SHP77 (cell line): ENCODE data around the gene PRKAR1A.
"Not testable (repeated sequence)": the region's sequence is repeated elsewhere in the genome, so short reads cannot be mapped to it uniquely, and the experiment has no call there.

Experiments
- DNase-seq, 2 experiments: peaks; one replicate each; lab custom pipeline; 2025; lab: John Stamatoyannopoulos, UW

Gene PRKAR1A

DNA sequence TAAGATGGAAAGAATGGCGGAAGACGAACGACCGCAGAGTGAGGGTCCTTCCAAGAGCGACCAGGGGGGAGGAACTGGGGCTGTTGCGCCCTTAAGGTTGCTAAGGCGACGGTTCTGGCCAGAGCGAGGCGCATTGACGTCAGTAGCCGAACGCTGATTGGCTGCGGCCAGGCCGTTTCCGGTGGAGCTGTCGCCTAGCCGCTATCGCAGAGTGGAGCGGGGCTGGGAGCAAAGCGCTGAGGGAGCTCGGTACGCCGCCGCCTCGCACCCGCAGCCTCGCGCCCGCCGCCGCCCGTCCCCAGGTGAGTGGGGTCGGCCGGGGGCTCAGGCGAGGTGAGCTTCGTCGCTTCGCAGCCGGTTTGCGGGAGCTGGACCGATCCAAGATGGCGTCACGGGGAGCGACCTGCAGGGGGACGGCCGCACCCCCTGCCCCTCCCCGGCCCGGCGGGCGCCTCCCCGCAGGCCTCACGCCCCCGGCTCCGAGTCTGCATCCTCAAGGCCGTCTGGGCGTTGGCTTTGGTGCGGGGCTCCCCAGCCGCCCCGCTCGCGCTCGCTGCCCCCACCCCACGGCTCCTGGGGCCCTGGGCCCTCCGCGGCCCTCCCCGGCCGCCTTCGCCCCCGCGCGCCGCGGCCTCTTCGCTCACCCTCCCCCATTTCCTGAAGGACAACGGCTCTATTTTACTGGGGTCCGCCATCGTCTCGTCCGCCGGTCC, at the start of gene PRKAR1A:
PRKAR1A (plus strand) TSS at position 184 of the 713 bp plus-strand sequence. CDS start 2,970 bp downstream, outside the sequence.
- peak; percentile 94 for DNase-seq

DNA sequence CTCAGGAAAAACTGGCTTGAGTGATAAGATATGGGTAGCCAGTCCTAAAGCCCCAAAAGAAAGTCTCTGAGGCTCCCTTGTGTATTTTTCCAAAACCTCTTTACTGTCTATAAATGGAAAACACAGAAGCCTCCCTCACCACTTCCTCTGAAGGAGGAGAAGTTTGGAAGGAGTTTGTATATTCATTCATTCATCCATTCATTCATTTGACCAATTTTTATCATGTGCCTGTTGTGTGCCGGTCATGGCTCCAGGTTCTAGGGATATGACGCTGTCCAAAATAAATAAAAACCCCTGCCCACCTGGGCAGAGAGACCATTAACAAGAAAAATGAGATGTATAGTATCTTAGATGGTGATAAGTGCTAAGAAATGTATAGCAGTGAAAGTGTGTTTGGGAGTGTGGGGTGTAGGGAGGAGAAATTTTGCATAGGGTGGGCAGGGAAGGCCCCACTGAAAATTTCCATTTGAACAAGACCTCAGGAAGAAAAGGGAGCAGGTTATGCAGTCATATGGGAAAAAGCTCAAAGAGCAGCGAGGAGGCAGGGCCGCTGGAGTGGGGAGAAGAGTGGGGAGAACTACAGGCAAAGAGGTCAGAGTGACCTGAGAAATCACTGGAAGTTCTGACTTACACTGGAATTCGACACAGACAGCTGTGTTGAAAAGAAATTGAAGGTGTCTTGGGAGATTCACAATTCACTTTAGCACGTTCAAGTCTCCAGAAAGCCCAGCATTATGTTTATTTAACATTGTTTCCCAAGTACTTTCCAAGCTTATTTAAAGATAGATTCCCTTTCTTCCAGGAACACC, 48.8 kb upstream of the PRKAR1A start:
- no peak for DNase-seq

DNA sequence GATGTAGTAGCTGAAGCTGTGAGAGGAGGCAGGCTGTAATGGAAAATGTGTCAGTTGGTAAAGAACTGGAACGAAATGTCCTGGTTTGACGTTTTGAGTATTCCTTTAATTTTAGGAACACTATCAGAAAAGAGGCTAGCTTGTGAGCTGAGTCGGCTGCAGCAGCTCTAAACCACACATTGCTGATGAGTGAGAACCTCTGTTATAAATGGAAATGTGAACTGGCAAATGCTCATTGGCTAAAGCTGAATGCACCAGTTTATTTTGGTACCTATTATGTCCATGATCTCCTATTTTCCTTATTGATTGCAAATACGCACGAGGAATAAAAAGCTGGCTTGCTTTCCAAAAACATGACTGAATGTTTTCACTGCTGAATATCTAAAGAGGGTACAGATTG, 43.9 kb upstream of the PRKAR1A start:
- DNase-seq: no peak

DNA sequence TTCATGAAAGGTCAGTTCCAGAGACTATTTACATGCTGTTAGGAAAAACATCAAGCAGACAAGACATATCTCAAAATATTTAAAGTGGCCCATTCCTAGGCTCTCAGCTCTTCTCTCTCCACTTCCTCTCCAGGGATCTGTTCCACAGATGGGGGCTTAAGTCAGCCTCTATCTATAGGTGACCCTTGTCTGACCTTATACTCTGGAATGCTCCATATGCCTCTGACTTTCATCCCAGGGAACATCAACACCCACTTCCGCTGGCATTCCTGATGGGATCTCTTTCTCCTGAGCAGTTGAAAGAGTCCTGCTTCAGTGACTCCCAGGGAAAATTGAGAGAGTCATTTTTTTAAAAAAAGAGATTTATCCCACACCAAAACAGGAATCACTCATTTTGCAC, 43.4 kb upstream of the PRKAR1A start:
- DNase-seq: no peak

DNA sequence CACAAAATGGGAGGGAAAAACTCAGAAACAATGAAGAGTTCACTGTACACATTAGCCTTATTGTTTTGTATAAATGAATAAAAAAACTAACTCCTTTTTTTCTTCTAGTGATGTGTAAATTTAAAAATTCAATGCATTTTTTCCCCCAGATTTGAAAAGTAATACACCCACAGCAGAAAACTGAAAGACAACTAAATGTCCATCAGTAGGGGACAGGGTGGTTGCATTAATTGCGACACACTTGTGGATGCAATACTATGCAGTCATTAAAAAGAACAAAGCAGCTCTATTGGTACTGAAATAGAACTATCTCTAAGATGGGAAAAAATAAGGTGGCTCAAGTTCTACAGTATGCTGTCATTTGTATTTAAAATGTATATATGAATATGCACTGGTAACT, 41.3 kb upstream of the PRKAR1A start:
- DNase-seq: no peak

DNA sequence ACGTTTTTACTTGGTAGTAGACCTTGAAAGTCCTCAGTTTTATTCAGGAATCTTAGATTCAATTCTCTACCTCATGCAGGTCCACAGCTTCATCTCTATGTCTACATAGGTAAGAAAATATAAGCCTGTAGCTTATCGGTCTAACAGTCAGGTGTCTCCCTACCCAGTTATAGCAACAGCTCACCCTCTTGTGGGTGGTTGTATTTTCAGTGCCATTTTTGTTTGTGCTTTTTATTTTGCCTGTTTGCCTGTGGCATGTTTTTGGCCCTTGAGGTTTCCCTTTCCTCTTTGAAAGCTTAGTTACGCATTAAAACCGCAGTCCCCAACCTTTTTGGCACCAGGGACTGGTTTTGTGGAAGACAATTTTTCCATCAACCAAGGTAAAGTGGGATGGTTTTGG, 31.3 kb upstream of the PRKAR1A start:
- DNase-seq: no peak

DNA sequence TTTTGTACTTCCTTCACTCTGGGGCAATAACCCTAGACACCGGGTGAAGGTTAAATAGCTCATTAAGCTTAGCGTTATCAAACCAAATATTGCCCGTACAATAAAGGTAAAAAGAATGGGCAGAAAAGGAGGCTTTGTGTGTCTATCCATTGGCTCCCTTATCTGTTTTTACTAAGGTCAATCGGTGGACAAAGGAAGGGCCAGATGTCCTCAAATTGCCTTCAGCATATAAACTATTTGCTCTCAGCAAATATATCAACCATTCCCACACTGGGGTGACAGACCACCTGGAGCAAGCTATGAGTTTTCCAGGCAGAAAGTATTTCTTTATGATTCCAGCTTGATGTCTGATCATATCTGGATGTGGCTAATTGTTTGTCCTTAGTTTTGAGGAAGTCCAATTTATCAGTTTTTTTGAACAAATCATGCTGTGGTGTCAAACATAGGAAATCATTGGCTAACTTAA, 29.6 kb upstream of the PRKAR1A start:
- peak; percentile 27 to 44 for DNase-seq

DNA sequence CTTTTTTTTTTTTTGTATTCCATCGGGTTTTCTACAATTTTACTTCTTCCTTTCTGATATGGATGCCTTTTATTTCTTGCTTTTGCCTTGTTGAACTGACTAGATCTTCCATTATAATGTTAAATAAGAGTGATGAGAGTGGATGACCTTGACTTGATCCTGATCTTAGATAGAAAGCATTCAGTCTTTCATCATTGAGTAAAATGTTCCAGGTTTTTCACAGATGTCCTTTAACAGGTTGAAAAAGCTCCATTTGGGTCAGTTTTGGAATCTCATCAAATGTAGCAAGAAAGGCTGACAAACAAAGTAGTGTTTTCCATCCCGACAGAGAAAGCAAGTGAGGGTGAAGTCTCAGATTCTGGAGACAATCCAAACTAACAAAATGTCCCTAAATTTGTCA, 27.8 kb upstream of the PRKAR1A start:
- no peak for DNase-seq

DNA sequence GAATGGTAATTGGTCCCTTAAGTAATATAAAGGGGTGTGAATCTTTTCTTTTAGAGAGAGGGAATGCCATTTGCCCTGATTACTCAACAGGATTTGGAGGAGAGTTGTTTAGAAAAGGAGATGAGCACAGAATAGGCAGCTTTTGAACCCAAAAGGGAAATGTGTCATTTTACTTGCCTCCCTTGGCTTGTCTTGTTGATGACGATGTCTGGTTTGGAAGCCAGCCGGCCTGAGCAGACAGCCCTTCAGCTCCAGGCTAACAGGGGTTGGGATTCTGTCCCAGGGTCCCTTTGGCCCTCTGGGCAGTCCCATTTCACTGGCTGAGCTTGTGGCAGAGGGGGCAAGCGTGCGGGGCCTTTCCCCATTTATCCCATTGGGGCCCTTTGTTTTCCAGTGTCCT, 22.3 kb upstream of the PRKAR1A start:
- no peak for DNase-seq

DNA sequence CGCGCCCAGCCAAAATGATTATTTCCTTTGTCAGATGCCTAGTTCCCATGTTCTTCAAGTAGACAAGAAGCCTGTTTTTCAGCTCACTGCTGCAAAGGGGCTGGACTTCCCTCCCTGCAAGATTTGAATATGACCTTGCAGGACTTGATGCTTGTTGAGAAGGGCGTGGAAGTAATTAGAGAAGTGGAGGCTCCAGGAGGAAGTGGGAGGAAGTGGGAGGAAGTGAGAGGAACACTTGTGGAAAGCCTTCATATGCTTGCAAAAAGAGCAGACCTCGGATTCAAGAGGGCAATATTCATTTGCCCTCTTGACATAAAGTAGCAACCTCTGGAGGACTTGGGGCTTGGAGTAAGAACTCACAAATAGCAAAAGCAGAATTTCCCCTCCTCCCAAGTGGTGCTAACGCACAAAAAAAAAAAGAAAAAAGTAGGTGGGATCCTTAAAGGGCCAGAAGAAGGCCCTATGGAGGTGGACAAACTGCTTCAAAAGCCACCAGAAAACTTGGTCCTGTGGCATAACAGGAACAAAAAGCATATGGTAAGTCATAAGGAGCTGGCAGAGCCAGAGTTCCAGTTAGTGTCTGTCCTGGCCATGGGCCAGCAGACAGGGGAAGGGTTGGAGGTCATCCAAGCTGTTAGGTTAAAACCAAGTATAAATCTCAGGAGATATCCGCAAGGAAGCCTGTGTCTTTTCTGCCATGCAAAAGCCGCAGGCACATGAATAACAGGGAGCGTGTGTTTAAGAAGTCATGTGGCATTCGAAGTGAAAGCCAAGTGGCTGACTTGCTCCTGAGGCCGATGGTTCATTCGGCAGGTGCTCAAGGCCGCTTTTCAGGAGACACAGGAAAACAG, 20.6 kb upstream of the PRKAR1A start:
- no peak for DNase-seq

DNA sequence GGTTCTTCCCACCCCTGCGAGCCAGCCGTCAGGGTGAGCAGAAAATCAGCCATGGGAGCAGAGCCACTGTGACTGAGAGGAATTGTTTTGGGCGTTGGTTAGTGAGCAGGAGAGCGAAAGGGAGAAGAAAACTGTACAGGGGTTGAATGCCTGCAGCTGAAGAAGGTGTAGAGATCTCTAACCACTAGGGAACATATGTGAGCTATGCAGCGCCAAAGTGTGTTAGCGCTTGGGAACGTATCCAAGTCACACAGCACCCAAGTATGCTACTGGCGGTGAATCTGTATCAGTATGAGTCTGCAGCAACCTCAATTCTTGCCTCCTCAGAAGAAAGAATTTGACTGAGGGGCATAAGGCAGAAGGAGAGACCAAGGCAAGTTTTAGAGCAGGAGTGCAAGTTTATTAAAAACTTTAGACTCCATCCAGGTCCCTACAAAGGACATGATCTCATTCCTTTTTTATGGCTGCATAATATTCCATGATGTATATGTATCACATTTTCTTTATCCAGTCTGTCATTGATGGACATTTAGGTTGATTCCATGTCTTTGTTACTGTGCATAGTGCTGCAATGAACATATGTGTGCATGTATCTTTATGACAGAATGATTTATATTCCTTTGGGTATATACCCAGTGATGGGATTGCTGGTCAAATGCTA, 19.7 kb upstream of the PRKAR1A start:
- not testable (repeated sequence) for DNase-seq

DNA sequence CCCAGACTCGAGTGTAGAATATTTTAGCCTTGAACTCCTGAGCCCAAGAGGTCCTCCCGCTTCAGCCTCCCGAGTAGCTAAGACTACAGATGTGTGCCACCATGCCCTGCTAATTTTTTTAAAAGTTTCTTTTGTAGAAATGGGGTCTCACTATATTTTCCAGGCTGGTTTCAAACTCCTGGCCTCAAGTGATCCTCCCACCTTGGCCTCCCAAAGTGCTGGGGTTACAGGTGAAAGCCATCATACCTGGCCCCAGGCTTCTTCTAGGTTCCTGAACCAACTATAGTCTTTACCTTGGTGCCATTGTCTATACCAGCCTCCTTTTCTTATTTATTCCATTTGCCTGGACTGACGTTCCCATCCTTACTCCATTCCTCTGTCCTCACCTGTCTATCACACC, 17.1 kb upstream of the PRKAR1A start:
- no peak for DNase-seq

DNA sequence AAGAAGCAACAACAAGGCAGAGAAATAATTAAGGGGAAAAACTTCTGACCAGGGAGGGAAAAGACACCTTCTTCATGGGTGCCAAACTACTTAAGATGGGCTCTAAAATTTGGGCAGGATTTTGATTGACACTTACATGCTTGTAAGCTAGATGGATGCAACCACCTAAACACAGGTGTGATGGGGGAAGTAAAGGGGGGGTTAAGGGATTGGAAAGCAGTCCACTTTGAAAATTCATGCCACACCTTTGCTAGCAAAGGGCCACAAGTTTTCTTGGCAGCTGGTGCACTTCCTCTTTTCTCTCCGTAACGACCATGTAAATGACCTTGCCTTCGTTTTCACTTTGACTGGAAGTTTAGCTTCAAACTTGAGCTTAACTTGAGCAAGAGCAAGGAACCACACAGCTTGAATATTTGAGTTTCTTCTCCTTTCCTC, 14.3 kb upstream of the PRKAR1A start:
- DNase-seq: no peak

DNA sequence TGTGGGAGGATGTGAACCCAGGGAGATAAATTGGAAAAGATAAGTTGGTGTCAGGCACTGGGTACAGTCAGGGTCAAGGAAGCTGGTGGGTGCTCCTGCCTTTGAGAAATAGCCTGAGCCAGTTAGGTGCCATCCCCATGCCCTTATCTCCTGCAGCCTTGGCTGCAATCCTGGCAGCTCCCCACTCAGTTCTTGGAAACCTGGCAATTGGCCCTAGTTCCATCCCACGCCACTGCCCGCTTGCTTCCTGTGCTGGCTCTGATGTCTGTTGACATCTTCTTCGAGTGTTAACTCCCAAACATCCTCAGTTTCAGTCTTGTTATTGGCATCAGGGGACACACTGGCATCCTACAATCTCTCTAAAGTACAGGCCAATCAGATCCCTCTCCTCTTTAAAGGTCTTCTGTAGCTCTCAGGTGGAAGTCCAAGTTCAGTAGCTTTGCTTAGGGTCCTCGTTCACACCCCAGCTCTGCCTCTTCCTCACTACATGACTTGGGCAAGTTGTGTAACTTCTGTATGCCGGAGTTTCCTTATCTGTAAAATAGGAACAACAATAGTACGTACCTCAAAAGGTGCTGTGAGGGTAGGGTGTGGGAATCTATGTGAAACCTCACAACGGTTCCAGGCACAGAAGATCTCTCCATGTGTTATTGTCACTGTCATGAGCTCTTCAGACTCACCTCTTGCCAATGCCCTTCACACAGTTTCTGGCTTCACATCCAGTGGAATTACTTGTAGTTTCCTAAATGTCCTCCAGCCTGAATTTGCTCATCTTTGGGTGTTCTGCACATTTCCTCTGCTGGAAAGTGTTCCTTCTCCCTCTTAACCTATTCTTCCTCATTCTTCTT, 13.5 kb upstream of the PRKAR1A start:
- DNase-seq: no peak

DNA sequence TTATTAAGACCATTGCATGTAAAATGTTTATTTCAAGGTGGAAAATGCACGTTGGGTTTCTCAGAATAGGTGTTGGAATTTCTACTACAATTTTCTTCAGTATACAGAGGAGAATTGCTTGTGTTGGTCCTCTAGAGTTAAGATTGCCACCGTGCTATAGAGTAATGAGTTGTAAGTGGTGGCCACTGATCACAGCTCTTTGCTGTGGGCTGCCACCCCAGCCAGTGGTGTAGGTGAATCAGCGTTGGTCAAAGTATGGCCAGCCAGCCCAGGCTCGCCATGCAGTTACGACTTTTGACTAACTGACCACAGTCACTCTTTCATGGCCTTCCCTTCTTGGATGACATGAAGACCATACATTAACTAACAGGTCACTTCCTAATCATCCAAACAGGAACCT, 12.6 kb upstream of the PRKAR1A start:
- no peak for DNase-seq

DNA sequence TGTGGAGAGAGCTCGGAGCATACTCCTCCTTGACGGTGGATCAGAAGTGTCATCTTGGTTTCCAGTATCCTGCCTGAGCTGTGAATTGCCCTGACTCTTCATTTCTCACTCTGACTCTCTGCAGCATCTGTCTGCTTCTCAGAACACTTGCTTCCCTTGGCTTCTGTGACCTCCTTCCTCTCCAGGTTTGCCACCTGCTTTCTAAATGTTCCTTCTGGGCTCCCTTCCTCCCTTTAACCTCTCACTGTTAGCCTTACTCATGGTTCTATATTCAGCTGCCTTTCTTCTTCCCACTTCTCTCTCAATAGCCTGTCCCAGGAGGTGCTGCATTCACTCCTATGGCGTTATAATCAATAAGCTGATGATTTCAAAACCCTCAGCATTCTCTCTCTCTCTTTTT, 11.2 kb upstream of the PRKAR1A start:
- DNase-seq: no peak

DNA sequence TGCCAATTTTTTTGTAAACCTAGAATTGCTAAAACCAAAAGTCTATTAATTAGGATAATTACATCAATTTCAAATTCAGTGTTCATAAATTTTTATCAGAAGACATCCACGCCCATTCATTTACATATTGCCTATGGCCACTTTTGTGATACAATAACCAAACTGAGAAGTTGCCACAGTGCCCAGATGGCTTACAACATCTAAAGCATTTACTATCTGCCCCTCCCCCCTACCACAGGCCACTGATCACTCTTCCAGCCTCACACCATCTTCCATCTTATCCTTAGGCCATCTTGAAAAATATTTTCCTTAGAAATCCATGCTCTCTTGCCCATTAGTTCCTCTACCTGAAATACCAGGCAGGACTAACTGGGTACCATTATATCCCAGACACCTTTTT, 6.3 kb upstream of the PRKAR1A start:
- no peak for DNase-seq

DNA sequence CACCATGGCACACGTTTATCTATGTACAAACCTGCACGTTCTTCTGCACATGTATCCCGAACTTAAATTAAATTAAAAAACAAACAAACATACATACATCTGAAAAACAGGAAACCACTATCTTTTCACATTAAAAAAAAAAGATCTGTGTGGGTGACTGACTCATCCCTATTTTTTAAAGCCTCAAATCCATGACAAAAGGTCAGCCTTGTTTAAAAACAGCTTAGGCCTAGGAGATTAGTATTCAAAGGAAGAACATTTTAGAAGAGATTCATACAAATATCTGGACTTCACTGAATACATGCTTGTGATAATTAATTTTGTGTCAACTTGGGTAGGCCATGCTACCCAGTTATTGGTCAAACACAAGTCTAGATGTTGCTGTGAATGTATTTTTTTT, 4.7 kb upstream of the PRKAR1A start:
- no peak for DNase-seq

DNA sequence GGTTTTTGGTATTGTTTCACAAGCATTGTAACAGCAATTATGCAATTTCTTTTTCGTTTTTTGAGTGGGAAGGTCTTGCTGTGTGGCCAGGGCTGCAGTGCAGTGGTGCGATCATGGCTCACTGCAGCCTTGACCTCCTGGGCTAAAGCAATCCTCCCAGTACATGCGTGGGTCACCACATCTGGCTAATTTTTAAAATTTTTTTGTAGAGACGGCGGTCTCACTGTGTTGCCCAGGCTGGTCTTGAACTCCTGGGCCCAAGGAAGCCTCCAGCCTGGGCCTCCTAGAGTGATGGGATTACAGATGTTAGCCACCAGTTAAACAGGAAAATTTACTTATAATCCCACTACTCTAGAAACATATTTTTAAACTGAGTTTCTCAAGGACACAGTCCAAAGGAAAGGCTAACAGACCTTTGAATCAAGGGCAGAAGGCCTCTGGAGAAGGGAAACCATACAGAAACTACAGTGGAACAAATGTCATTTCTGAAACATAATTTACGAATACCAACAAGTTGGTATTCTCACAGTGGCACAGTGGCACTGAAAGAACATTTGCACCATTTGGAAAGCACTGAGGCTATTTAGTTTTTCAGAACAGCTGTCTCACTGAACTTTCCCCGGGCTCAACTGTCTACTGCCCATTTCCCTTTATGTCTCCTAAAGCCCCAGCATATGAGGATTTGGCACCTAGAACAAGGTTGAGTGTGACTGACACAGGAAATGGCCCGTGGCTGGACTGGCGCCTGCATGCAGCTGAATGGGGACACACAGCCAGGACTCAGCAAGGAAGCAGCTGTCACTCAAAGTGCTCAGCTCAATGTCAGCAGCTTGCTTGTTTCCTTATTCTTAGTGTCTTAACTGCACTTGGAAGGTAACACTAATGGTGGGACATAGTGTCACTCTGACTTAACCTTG, 2.8 kb upstream of the PRKAR1A start:
- DNase-seq: peak; percentile 30 to 75

DNA sequence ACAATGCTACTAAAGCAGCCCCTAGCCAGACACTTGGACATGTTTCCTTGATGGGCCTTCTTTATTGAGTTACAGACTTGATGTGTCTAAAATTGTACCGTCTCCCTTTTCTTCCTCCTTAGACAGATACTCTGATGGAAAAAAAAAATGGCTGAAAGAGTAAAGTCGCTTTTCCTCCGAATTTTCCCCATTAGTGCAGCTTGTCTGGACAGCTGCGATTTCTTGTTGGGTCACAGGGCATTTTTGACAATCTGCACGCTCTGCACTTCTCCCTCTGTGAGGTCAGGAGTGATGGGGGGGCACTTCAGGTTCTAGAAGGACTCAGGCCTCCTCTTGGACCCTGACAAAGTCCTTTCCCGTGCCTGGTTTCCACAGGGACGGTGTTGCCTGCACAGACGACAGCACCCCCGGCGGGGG, 968 bp upstream of the PRKAR1A start:
- no peak for DNase-seq
